Measurements from ENCODE around the gene SDK2.

Gene SDK2

DNA sequence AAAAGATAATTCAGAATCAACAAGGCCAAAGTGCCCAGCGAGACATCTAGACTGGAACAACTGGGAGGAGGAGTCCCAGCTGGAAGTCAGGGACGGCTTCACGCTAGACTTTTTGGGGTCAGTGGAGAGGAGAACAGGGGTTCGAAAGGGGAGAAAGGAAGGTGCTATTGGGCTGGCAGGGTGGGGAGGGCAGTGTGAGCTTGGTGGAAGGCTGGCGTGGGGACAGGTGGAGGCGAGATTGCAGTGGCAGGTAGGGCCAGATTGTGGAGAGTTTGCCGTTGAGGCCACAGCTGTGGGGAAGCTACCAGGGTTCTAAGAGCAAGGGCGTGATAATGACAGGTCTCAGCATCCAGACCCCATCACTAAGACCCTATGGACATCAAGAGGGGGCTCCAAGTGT, 10.5 kb downstream of the SDK2 start:
- Histone ChIP-seq H2AFZ (ENCODE audit: low read length) (no peak overlapping the region), H4K8ac (ENCODE audit: low read depth, low read length) (no peak overlapping the region), H3K27me3 (ENCODE audit: control insufficient read depth in 3 of 3, insufficient read depth in 3 of 3, low read depth in 1 of 3, low read length in 3 of 3) (no peaks in the 10 kb centered on the region), H4K91ac (ENCODE audit: low read depth, low read length, poor library complexity) (no peak overlapping the region), H3K4me3 (ENCODE audit: low read length in 2 of 2) (no peak overlapping the region), H3K4ac (ENCODE audit: low read length) (no peak overlapping the region), H3K9me3 (replicated peaks in 1 of 2; ENCODE audit: control insufficient read depth in 2 of 2, insufficient read depth in 1 of 2, low read depth in 1 of 2, low read length in 2 of 2) (no peaks in the 10 kb centered on the region), H2BK15ac (ENCODE audit: low read length) (no peak overlapping the region), H3K9ac (ENCODE audit: low read depth, low read length, poor library complexity) (no peak overlapping the region), H3K14ac (ENCODE audit: low read length) (no peak overlapping the region), H3K4me2 (ENCODE audit: insufficient read depth, low read length, poor library complexity, severe bottlenecking) (no peak overlapping the region), H3K79me1 (ENCODE audit: low read depth, low read length) (peaks cover 19% of the 10 kb centered on the region), H3K18ac (ENCODE audit: low read length) (peak overlapping the region; percentile 45), H3K27ac (replicated peaks; ENCODE audit: low read length) (no peak overlapping the region), H2BK12ac (ENCODE audit: low read length) (no peak overlapping the region), H3K4me1 (ENCODE audit: control insufficient read depth in 2 of 2, insufficient read depth in 1 of 2, low read depth in 1 of 2, low read length in 2 of 2) (peaks cover 0 to 25% of the 10 kb centered on the region in 2 donors), H2BK5ac (ENCODE audit: low read length) (no peak overlapping the region), H3K36me3 (replicated peaks in 1 of 2; ENCODE audit: control insufficient read depth in 2 of 2, insufficient read depth in 2 of 2, low read length in 2 of 2) (peaks cover 0 to 3% of the 10 kb centered on the region in 2 donors), H2AK5ac (ENCODE audit: low read depth, low read length) (no peak overlapping the region), H3K23ac (ENCODE audit: low read depth, low read length, poor library complexity) (no peak overlapping the region), H2BK120ac (ENCODE audit: low read depth, low read length) (no peak overlapping the region)
- DNase-seq (ENCODE audit: low spot score) = no peak
- no CpG with 5 or more reads among the region's 8 CpGs for WGBS, 2 donors (ENCODE audit: extremely low coverage in 2 of 2, insufficient read length in 2 of 2, insufficient replicate concordance in 1 of 2)

GRCh38 chr17:73632513-73632912, 11.7 kb downstream of the SDK2 start:
- Histone ChIP-seq H2BK12ac (ENCODE audit: low read length) (no peak overlapping the region), H3K14ac (ENCODE audit: low read length) (no peak overlapping the region), H3K9me3 (replicated peaks in 1 of 2; ENCODE audit: control insufficient read depth in 2 of 2, insufficient read depth in 1 of 2, low read depth in 1 of 2, low read length in 2 of 2) (no peaks in the 10 kb centered on the region), H2AFZ (ENCODE audit: low read length) (no peak overlapping the region), H3K36me3 (replicated peaks in 1 of 2; ENCODE audit: control insufficient read depth in 2 of 2, insufficient read depth in 2 of 2, low read length in 2 of 2) (peaks cover 0 to 3% of the 10 kb centered on the region in 2 donors), H3K4ac (ENCODE audit: low read length) (no peak overlapping the region), H3K27me3 (ENCODE audit: control insufficient read depth in 3 of 3, insufficient read depth in 3 of 3, low read depth in 1 of 3, low read length in 3 of 3) (no peaks in the 10 kb centered on the region), H3K27ac (replicated peaks; ENCODE audit: low read length) (no peak overlapping the region), H3K4me2 (ENCODE audit: insufficient read depth, low read length, poor library complexity, severe bottlenecking) (no peak overlapping the region), H4K91ac (ENCODE audit: low read depth, low read length, poor library complexity) (no peak overlapping the region), H3K18ac (ENCODE audit: low read length) (no peak overlapping the region), H3K79me1 (ENCODE audit: low read depth, low read length) (peaks cover 23% of the 10 kb centered on the region), H3K23ac (ENCODE audit: low read depth, low read length, poor library complexity) (no peak overlapping the region), H2BK15ac (ENCODE audit: low read length) (no peak overlapping the region), H2AK5ac (ENCODE audit: low read depth, low read length) (no peak overlapping the region), H3K9ac (ENCODE audit: low read depth, low read length, poor library complexity) (no peak overlapping the region), H3K4me3 (ENCODE audit: low read length in 2 of 2) (no peak overlapping the region), H4K8ac (ENCODE audit: low read depth, low read length) (no peak overlapping the region), H2BK5ac (ENCODE audit: low read length) (no peak overlapping the region), H3K4me1 (ENCODE audit: control insufficient read depth in 2 of 2, insufficient read depth in 1 of 2, low read depth in 1 of 2, low read length in 2 of 2) (peaks cover 0 to 25% of the 10 kb centered on the region in 2 donors), H2BK120ac (ENCODE audit: low read depth, low read length) (no peak overlapping the region)
- no CpG with 5 or more reads among the region's 2 CpGs for WGBS, 2 donors (ENCODE audit: extremely low coverage in 2 of 2, insufficient read length in 2 of 2, insufficient replicate concordance in 1 of 2)
- no peak for DNase-seq (ENCODE audit: low spot score)

- Histone ChIP-seq H3K23ac (ENCODE audit: low read depth, low read length, poor library complexity) (peak overlapping the region; percentile 47), H4K8ac (ENCODE audit: low read depth, low read length) (no peak overlapping the region), H3K79me1 (ENCODE audit: low read depth, low read length) (peaks cover 22% of the 10 kb centered on the region), H3K4me3 (ENCODE audit: low read length in 2 of 2) (no peak overlapping the region), H2BK12ac (ENCODE audit: low read length) (no peak overlapping the region), H3K9ac (ENCODE audit: low read depth, low read length, poor library complexity) (no peak overlapping the region), H2AK5ac (ENCODE audit: low read depth, low read length) (peak overlapping the region; percentile 7), H3K4me2 (ENCODE audit: insufficient read depth, low read length, poor library complexity, severe bottlenecking) (no peak overlapping the region), H3K9me3 (replicated peaks in 1 of 2; ENCODE audit: control insufficient read depth in 2 of 2, insufficient read depth in 1 of 2, low read depth in 1 of 2, low read length in 2 of 2) (no peaks in the 10 kb centered on the region), H3K18ac (ENCODE audit: low read length) (peak overlapping the region; percentile 80), H2AFZ (ENCODE audit: low read length) (no peak overlapping the region), H3K4me1 (ENCODE audit: control insufficient read depth in 2 of 2, insufficient read depth in 1 of 2, low read depth in 1 of 2, low read length in 2 of 2) (peaks cover 6 to 31% of the 10 kb centered on the region in 2 donors), H3K27ac (replicated peaks; ENCODE audit: low read length) (no peak overlapping the region), H3K14ac (ENCODE audit: low read length) (peak overlapping the region; percentile 31), H3K4ac (ENCODE audit: low read length) (no peak overlapping the region), H4K91ac (ENCODE audit: low read depth, low read length, poor library complexity) (no peak overlapping the region), H2BK15ac (ENCODE audit: low read length) (no peak overlapping the region), H2BK5ac (ENCODE audit: low read length) (peak overlapping the region; percentile 84), H2BK120ac (ENCODE audit: low read depth, low read length) (no peak overlapping the region), H3K36me3 (replicated peaks in 1 of 2; ENCODE audit: control insufficient read depth in 2 of 2, insufficient read depth in 2 of 2, low read length in 2 of 2) (peaks cover 0 to 3% of the 10 kb centered on the region in 2 donors), H3K27me3 (ENCODE audit: control insufficient read depth in 3 of 3, insufficient read depth in 3 of 3, low read depth in 1 of 3, low read length in 3 of 3) (no peaks in the 10 kb centered on the region)
- no CpG with 5 or more reads among the region's 19 CpGs for WGBS, 2 donors (ENCODE audit: extremely low coverage in 2 of 2, insufficient read length in 2 of 2, insufficient replicate concordance in 1 of 2)
- DNase-seq (ENCODE audit: low spot score) = no peak
Observed at GRCh38 chr17:73630965-73631595, 13.2 kb downstream of the SDK2 start.

GRCh38 chr17:73630531-73630930, 13.7 kb downstream of the SDK2 start:
- Histone ChIP-seq H2AFZ (ENCODE audit: low read length) (no peak overlapping the region), H4K8ac (ENCODE audit: low read depth, low read length) (no peak overlapping the region), H2BK5ac (ENCODE audit: low read length) (no peak overlapping the region), H3K4ac (ENCODE audit: low read length) (no peak overlapping the region), H4K91ac (ENCODE audit: low read depth, low read length, poor library complexity) (no peak overlapping the region), H2BK15ac (ENCODE audit: low read length) (no peak overlapping the region), H2BK120ac (ENCODE audit: low read depth, low read length) (no peak overlapping the region), H2BK12ac (ENCODE audit: low read length) (no peak overlapping the region), H3K9ac (ENCODE audit: low read depth, low read length, poor library complexity) (no peak overlapping the region), H3K27ac (replicated peaks; ENCODE audit: low read length) (no peak overlapping the region), H3K27me3 (ENCODE audit: control insufficient read depth in 3 of 3, insufficient read depth in 3 of 3, low read depth in 1 of 3, low read length in 3 of 3) (no peaks in the 10 kb centered on the region), H3K36me3 (replicated peaks in 1 of 2; ENCODE audit: control insufficient read depth in 2 of 2, insufficient read depth in 2 of 2, low read length in 2 of 2) (peaks cover 0 to 3% of the 10 kb centered on the region in 2 donors), H3K18ac (ENCODE audit: low read length) (peak overlapping the region; percentile 23), H3K79me1 (ENCODE audit: low read depth, low read length) (peaks cover 17% of the 10 kb centered on the region), H2AK5ac (ENCODE audit: low read depth, low read length) (no peak overlapping the region), H3K9me3 (replicated peaks in 1 of 2; ENCODE audit: control insufficient read depth in 2 of 2, insufficient read depth in 1 of 2, low read depth in 1 of 2, low read length in 2 of 2) (no peaks in the 10 kb centered on the region), H3K4me2 (ENCODE audit: insufficient read depth, low read length, poor library complexity, severe bottlenecking) (no peak overlapping the region), H3K23ac (ENCODE audit: low read depth, low read length, poor library complexity) (no peak overlapping the region), H3K4me1 (ENCODE audit: control insufficient read depth in 2 of 2, insufficient read depth in 1 of 2, low read depth in 1 of 2, low read length in 2 of 2) (peaks cover 6 to 29% of the 10 kb centered on the region in 2 donors), H3K14ac (ENCODE audit: low read length) (no peak overlapping the region), H3K4me3 (ENCODE audit: low read length in 2 of 2) (no peak overlapping the region)
- DNase-seq (ENCODE audit: low spot score) = no peak
- no CpG with 5 or more reads among the region's 6 CpGs for WGBS, 2 donors (ENCODE audit: extremely low coverage in 2 of 2, insufficient read length in 2 of 2, insufficient replicate concordance in 1 of 2)

Measured in neuronal stem cell (in vitro differentiated cells).